Effector memory CD8-positive, alpha-beta T cell (primary cell): ENCODE data around the gene CSTA.

Experiments
- ATAC-seq: fragments of 150-1000 bp; cut with Tn5 transposase; replicated peaks from 2 replicates; pipeline ENCODE4 v1.10.0; 2021; ENCODE audit warnings: mild to moderate bottlenecking, moderate library complexity
- DNase-seq, 3 experiments: peaks; one replicate each; pipeline ENCODE4 v3.0.0; 2021
- H3K27ac Mint-ChIP-seq, 2 donors: one replicate each; pipeline ENCODE4 v1.8.0; 2022; ENCODE audit warnings: mild to moderate bottlenecking in 2 of 2, mixed read lengths in 2 of 2, moderate library complexity in 2 of 2
- H3K27me3 Mint-ChIP-seq, 2 donors: one replicate each; pipeline ENCODE4 v1.8.0; 2022; ENCODE audit warnings: mixed read lengths in 2 of 2
- H3K36me3 Mint-ChIP-seq: one replicate; pipeline ENCODE4 v1.8.0; 2022; ENCODE audit warnings: mild to moderate bottlenecking, moderate library complexity, mixed read lengths; ENCODE audit not compliant: insufficient read depth
- H3K4me1 Mint-ChIP-seq, 2 donors: one replicate each; pipeline ENCODE4 v1.8.0; 2022; ENCODE audit warnings: low read depth in 2 of 2, mixed read lengths in 2 of 2
- H3K4me3 Mint-ChIP-seq, 2 donors: one replicate each; pipeline ENCODE4 v1.8.0; 2022; ENCODE audit warnings: mild to moderate bottlenecking in 2 of 2, mixed read lengths in 2 of 2, moderate library complexity in 2 of 2
- H3K9me3 Mint-ChIP-seq, 2 donors: one replicate each; pipeline ENCODE4 v1.8.0; 2022; ENCODE audit warnings: mixed read lengths in 2 of 2
- total RNA-seq, 9 experiments: gene quantifications; one replicate each; lab custom pipeline; 2026; lab: John Stamatoyannopoulos, UW

The CSTA gene, protein sequence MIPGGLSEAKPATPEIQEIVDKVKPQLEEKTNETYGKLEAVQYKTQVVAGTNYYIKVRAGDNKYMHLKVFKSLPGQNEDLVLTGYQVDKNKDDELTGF
- 0 reads per million in 9 experiments for total RNA-seq

DNA sequence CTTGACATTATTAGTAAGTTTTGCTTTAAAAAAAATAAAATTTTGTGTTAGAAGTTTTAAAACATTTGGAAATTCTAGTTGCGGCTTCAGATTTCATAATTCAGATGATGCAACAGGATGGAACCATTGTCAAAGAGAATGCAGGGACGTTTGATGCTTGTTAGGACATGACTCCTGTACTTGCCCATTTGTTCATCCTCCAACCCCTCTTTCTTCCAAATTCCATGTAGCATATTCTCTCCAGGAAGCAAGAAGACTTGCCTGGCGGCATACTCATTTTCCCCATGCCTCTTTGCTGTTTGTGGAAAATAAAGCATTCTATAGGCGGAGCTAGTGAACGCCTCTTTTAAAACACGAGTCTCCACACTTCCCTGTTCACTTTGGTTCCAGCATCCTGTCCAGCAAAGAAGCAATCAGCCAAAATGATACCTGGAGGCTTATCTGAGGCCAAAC lies at the start of gene CSTA:
CSTA (plus strand) TSS at position 378 of the 453 bp plus-strand sequence; CDS start at position 423, 45 bp downstream.
- H3K9me3 Mint-ChIP-seq: no peaks in the 10 kb centered on the region
- H3K4me3 Mint-ChIP-seq: no peak within 1 kb of the TSS
- H3K27me3 Mint-ChIP-seq: no peaks in the 10 kb centered on the region
- no peaks in the 10 kb centered on the region for H3K36me3 Mint-ChIP-seq
- DNase-seq: no peak
- no peak within 1 kb of the TSS for H3K27ac Mint-ChIP-seq
- no peak for ATAC-seq
- no peaks in the 10 kb centered on the region for H3K4me1 Mint-ChIP-seq

DNA sequence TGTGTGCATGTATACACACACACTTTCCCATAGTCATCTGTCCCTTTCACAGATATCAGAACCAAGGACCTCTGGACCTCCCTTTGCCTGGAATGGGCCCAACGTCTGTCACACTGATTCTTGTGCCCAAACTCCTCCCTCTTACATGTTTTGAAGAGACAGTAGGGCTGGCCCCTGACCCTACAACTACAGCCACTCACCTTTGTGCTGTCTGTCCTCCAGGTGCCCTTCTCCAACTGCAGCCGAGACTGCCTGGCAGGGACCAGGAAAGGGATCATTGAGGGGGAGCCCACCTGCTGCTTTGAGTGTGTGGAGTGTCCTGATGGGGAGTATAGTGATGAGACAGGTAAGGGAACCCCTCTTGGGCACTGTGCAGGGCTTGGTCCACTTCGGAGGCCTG lies 43.2 kb upstream of the CSTA start:
- H3K27me3 Mint-ChIP-seq: peaks cover 7 to 29% of the 10 kb centered on the region in 2 donors
- DNase-seq: no peak
- no peak overlapping the region for H3K27ac Mint-ChIP-seq
- no peaks in the 10 kb centered on the region for H3K9me3 Mint-ChIP-seq
- peaks cover 0 to 4% of the 10 kb centered on the region in 2 donors for H3K4me1 Mint-ChIP-seq
- H3K4me3 Mint-ChIP-seq: no peak overlapping the region
- no peak for ATAC-seq
- no peaks in the 10 kb centered on the region for H3K36me3 Mint-ChIP-seq

DNA sequence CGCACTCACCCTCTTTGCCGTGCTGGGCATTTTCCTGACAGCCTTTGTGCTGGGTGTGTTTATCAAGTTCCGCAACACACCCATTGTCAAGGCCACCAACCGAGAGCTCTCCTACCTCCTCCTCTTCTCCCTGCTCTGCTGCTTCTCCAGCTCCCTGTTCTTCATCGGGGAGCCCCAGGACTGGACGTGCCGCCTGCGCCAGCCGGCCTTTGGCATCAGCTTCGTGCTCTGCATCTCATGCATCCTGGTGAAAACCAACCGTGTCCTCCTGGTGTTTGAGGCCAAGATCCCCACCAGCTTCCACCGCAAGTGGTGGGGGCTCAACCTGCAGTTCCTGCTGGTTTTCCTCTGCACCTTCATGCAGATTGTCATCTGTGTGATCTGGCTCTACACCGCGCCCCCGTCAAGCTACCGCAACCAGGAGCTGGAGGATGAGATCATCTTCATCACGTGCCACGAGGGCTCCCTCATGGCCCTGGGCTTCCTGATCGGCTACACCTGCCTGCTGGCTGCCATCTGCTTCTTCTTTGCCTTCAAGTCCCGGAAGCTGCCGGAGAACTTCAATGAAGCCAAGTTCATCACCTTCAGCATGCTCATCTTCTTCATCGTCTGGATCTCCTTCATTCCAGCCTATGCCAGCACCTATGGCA lies 41.1 kb upstream of the CSTA start:
- H3K4me1 Mint-ChIP-seq: peaks cover 0 to 4% of the 10 kb centered on the region in 2 donors
- DNase-seq: no peak
- ATAC-seq: no peak
- H3K4me3 Mint-ChIP-seq: no peak overlapping the region
- no peaks in the 10 kb centered on the region for H3K9me3 Mint-ChIP-seq
- no peaks in the 10 kb centered on the region for H3K36me3 Mint-ChIP-seq
- H3K27ac Mint-ChIP-seq: no peak overlapping the region
- peaks cover 22 to 44% of the 10 kb centered on the region in 2 donors for H3K27me3 Mint-ChIP-seq

DNA sequence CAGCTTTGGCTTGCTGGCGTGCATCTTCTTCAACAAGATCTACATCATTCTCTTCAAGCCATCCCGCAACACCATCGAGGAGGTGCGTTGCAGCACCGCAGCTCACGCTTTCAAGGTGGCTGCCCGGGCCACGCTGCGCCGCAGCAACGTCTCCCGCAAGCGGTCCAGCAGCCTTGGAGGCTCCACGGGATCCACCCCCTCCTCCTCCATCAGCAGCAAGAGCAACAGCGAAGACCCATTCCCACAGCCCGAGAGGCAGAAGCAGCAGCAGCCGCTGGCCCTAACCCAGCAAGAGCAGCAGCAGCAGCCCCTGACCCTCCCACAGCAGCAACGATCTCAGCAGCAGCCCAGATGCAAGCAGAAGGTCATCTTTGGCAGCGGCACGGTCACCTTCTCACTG lies 40.6 kb upstream of the CSTA start:
- no peak for ATAC-seq
- Mint-ChIP-seq H3K27me3 (peaks cover 27 to 50% of the 10 kb centered on the region in 2 donors), H3K9me3 (no peaks in the 10 kb centered on the region), H3K4me3 (no peak overlapping the region), H3K27ac (no peak overlapping the region), H3K36me3 (no peaks in the 10 kb centered on the region), H3K4me1 (peaks cover 0 to 4% of the 10 kb centered on the region in 2 donors)
- no peak for DNase-seq

DNA sequence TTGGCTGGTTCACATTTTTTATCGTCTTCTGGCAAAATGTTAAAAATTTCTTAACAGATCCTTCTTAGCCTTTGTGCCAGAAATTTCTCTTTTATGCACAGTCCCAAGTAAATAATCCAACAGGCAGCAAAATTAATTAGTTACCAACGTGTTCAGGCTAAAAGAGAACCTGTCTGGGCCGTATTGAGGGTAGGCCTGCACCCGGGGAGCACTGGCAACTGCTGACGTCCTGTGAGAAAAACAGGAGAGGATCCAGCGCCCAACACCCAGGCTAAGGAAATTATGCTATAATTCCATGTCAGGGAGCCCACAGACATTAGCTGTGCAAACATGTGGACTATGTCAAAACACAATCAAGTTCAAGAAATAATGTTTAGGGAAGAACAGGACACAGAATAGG lies 30.7 kb upstream of the CSTA start:
- Mint-ChIP-seq H3K27me3 (peaks cover 2% of the 10 kb centered on the region in 2 donors), H3K4me3 (no peak overlapping the region), H3K9me3 (no peaks in the 10 kb centered on the region), H3K27ac (no peak overlapping the region), H3K36me3 (no peaks in the 10 kb centered on the region), H3K4me1 (peaks cover 0 to 7% of the 10 kb centered on the region in 2 donors)
- no peak for DNase-seq
- no peak for ATAC-seq

DNA sequence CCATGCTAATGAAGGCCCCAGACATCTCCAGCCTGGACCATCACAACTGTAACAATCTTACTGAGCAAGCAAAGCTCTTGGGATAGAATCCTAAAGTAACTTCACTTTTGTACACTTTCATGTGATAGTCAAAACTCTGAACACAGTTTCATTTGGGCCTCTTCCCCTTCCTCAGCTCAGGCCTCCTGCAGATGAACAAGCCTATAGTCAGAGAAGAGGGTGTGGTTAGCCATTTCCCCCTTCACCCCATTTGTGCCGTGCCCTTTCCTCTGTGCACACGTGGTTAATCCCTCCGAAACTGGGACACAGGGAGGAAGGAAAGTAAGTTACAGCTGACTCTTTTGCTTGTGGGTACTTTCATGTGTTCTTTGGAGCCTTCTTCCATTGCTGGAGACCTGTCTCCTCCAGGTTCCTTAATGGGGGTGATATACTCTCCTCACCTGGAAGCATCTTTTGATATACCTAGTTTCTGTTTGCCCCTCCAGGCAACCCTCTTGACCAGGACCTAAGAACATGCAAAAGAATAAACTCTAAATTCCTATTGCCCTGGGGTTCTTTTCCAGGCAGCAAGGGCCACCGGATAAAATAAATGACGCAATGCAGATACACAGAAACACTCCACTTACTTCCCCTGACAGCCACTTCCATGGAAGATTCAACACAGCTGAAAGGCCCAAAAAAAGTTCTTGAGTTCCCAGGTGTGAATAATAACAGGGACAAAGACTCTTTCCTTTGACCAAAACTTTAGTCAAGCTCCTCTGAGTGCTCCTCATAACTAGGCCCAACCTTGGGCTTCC lies 29.6 kb upstream of the CSTA start:
- Mint-ChIP-seq H3K4me3 (no peak overlapping the region), H3K4me1 (peaks cover 0 to 7% of the 10 kb centered on the region in 2 donors), H3K9me3 (no peaks in the 10 kb centered on the region), H3K36me3 (no peaks in the 10 kb centered on the region), H3K27me3 (no peaks in the 10 kb centered on the region), H3K27ac (no peak overlapping the region)
- ATAC-seq: peak; percentile 63
- no peak for DNase-seq

DNA sequence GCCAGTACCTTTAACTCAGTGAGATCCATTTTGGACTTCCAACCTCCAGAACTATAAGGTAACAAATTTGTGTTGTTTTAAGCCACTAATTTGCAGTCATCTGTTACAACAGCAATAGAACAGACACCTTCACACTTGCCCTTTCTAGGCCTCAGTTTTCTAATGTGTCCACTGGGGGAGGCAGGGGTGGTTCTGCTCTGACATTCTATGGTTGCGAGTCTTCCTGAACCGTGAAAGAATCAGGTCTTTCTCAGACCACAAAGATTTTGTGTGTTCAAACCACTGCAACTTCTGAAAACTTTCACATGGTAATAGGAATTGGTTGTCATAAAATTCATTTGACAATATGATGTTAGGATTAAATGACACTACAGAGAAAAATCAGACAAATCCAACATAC lies 26.8 kb upstream of the CSTA start:
- H3K27me3 Mint-ChIP-seq: no peaks in the 10 kb centered on the region
- no peak overlapping the region for H3K4me3 Mint-ChIP-seq
- H3K36me3 Mint-ChIP-seq: no peaks in the 10 kb centered on the region
- ATAC-seq (peak; percentile 72), DNase-seq (no peak)
- no peaks in the 10 kb centered on the region for H3K9me3 Mint-ChIP-seq
- H3K27ac Mint-ChIP-seq: no peak overlapping the region
- peaks cover 0 to 7% of the 10 kb centered on the region in 2 donors for H3K4me1 Mint-ChIP-seq

DNA sequence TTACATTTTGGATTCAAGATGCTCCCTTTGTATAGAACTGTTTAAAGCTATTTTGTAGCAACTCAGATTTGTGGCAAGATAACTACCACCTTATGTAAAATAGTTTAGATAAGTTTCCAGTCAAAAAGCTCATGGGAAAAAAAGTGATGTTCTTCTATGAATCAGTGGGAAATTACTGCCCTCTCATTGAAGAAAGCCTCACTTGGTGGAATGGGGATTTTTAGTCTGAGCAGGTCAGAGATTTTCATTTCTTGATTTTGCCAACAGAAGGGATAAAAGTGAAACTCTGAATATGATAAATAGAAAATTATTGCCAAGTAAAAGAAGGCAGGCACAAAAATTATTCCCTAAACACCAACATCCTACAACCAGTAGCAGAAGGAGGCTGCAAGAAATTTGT lies 25.8 kb upstream of the CSTA start:
- Mint-ChIP-seq H3K4me3 (no peak overlapping the region), H3K4me1 (peaks cover 0 to 7% of the 10 kb centered on the region in 2 donors), H3K36me3 (no peaks in the 10 kb centered on the region), H3K27ac (no peak overlapping the region), H3K27me3 (no peaks in the 10 kb centered on the region), H3K9me3 (no peaks in the 10 kb centered on the region)
- DNase-seq (no peak), ATAC-seq (no peak)

DNA sequence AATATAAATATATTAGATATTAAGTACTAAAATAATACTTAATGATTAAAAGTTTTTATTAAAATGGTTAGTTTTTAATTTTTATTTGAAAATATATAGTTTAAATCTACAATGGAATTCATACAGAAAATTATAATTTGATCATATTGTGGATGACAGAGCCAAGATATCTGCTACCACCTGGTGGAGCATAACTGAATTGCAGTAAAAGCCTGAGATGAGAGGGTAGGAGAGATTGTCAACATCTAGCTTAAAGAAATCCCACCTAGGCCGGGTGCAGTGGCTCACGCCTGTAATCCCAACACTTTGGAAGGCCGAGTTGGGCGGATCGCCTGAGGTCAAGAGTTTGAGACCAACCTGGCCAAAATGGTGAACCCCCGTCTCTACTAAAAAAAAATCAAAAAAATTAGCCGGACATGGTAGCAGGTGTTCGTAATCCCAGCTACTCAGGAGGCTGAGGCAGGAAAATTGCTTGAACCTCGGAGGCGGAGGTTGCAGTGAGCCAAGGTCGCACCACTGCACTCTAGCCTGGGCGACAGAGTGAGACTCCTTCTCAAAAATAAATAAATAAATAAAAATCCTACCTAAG lies 25.1 kb upstream of the CSTA start:
- Mint-ChIP-seq H3K4me1 (peaks cover 0 to 7% of the 10 kb centered on the region in 2 donors), H3K27me3 (no peaks in the 10 kb centered on the region), H3K4me3 (no peak overlapping the region), H3K27ac (no peak overlapping the region), H3K36me3 (no peaks in the 10 kb centered on the region), H3K9me3 (no peaks in the 10 kb centered on the region)
- ATAC-seq (peak; percentile 59), DNase-seq (peak; percentile 44 to 51 (median 46))

DNA sequence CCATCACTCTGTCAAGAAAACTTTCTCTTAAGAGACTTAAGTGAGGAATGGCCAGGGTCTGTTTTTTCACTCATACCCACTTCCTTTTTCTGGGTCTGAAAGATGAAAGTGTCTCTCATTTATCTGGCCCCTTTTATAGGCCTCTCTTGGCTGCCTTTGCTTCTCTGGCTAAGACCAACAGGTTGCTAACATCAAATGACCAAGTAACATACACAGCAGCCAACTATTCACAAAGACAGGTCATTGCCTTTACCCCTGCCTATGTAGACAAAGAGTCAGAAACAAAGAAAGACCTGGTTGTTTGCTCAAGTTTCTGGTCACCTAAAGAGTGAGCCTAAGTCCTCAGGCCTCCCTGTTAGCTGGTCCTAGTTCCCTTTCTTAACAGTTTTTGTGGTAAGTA lies 24.0 kb upstream of the CSTA start:
- ATAC-seq: no peak

DNA sequence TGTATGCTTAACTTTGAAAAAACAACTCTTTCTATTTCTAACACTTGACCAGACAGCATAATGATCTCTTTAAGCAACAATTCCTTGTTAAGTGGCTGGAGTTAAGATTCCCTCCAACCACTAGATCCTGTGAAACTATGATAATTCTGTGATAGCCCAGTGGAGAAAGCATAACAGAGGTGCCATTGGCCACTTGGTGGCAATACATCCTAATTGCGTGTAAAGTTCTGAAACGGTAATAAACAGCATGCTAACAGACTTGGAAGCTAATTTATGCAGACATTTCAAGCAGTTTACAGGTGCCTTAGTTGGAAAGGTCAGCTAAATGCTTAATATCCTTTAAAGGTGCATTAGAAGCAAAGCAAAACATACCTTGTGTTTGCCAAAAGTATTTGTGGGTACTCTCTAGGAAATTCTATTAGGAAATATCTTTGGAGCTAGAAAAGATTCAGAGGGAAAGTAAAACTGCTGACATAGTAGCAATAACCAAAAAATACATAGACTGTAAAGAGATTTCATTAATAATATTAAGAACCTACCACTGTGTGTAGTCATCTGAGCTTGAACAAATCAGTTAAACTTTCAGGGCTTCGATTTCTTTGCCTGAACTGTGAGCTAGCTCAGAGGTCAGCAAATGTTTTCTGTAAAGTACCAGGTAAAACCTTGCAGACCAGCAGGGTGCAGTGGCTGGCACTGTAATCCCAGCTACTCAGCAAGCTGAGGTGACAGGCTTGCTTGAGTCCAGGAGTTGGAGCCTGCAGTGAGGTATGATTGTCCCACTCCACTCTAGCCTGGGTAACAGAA lies 19.0 kb upstream of the CSTA start:
- DNase-seq (no peak), ATAC-seq (no peak)
- Mint-ChIP-seq H3K27ac (no peak overlapping the region), H3K4me1 (no peaks in the 10 kb centered on the region), H3K36me3 (no peaks in the 10 kb centered on the region), H3K4me3 (no peak overlapping the region), H3K27me3 (peaks cover 6% of the 10 kb centered on the region in 2 donors), H3K9me3 (no peaks in the 10 kb centered on the region)

More for the DNA sequence above, 24.0 kb upstream of the CSTA start:
- no peaks in the 10 kb centered on the region for H3K27me3 Mint-ChIP-seq
- no peaks in the 10 kb centered on the region for H3K9me3 Mint-ChIP-seq
- H3K4me1 Mint-ChIP-seq: peaks cover 0 to 7% of the 10 kb centered on the region in 2 donors
- H3K27ac Mint-ChIP-seq: no peak overlapping the region
- no peak for DNase-seq
- no peaks in the 10 kb centered on the region for H3K36me3 Mint-ChIP-seq
- no peak overlapping the region for H3K4me3 Mint-ChIP-seq

DNA sequence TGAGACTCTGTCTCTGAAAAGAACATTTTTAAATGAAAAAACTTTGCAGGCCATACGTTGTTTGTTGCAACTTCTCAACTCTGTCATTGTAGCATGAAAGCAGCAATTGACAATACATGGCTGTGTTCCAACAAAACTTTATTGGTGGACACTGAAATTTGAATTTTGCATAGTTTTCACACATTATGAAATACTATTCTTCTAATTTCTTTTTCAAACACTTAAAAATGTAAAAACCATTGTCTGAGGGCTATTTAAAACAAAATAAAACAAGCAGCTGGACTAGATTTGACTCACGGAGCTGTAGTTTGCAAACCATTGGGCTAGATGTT lies 18.5 kb upstream of the CSTA start:
- Mint-ChIP-seq H3K27ac (no peak overlapping the region), H3K9me3 (no peaks in the 10 kb centered on the region), H3K27me3 (peaks cover 6% of the 10 kb centered on the region in 2 donors)

DNA sequence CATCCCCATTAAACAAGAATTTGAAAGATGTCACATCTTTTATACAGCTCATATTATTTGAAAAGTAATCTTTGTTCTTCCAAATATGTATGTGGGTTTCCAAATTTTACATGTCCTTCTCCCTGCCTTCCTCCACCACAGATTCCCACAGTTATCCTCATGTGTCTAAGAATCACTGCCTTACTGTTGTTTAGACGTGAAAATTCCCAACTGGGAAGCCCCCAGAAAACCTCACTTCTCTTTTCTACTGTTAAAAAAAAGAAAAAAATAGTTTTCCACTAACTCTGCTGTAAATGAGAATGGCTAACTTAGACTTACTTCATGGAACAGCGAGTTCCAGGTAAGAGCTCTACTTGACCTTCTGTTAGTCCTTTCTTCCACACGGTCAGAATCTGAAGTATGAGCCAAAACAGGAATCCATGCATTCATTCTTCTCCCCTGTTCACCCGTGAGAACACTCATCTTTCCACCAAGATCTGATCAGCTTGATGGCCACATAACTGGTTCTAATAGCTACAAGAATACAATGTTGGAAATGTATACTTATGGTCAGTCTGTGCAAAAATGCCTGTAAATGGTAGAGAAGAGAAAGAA lies 17.9 kb upstream of the CSTA start:
- H3K4me1 Mint-ChIP-seq: no peaks in the 10 kb centered on the region

More for the DNA sequence above, 18.5 kb upstream of the CSTA start:
- Mint-ChIP-seq H3K4me1 (no peaks in the 10 kb centered on the region), H3K36me3 (no peaks in the 10 kb centered on the region), H3K4me3 (no peak overlapping the region)
- DNase-seq: no peak
- no peak for ATAC-seq

More for the DNA sequence above, 17.9 kb upstream of the CSTA start:
- no peaks in the 10 kb centered on the region for H3K36me3 Mint-ChIP-seq
- ATAC-seq (no peak), DNase-seq (no peak)
- no peaks in the 10 kb centered on the region for H3K9me3 Mint-ChIP-seq
- H3K27me3 Mint-ChIP-seq: peaks cover 6% of the 10 kb centered on the region in 2 donors
- no peak overlapping the region for H3K4me3 Mint-ChIP-seq
- H3K27ac Mint-ChIP-seq: no peak overlapping the region
